ENCODE measurements around the gene PRLR.

Gene PRLR

GRCh38 chr5:35158622-35159369 lies 71.5 kb downstream of the PRLR start:
- DNase-seq = no peak

DNA sequence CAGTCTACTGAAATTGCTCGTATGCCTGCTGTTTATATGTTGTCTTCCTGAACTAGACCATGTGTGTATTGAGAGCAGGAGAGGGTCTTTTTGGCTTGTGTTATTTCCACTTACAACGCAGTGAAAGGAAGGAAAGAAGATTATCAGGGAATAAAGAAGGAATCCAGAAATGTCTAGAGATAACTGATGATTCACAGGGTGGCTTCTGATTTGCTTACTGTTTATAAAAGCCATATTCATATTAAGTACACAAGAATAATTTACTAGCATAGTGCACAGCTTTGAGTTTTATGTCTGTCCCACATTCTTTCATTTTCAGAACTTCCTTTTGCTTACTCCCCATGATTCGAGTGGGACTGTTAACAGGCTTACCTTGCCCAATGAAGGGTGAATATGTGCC lies 72.1 kb downstream of the PRLR start:
- no peak for DNase-seq

DNA sequence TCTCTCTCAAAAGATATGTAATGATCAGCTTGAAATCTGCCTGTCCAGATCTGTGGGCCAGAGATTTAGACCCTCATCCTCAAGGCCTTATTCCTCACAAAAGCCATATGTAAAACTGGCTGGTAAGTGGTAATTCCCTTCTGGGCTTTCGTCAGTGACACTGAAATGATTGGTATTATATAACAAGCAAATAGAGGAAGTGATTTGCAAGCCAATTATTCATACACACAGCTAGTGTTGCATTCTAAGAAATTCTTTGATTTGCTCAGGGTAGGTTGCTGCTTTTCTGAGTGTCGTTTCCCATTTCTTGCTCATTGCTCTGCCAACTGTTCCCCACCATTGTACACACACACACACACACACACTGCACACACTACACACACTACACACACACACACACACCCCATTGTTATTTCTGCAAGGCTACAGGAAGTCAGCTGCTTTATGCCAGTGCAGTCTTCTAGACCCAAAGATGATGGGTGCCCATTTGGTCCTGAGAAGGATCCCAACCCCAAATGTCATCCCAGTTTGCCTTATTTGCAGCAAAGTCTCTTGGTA lies 76.8 kb downstream of the PRLR start:
- DNase-seq = no peak

- no peak for DNase-seq
Observed at GRCh38 chr5:35152733-35153132, 77.6 kb downstream of the PRLR start.

- no peak for DNase-seq
Observed at GRCh38 chr5:35151146-35151920, 79.0 kb downstream of the PRLR start.

GRCh38 chr5:35149041-35149440 lies 81.2 kb downstream of the PRLR start:
- no peak for DNase-seq

GRCh38 chr5:35146406-35146805 lies 83.9 kb downstream of the PRLR start:
- DNase-seq = no peak

- no peak for DNase-seq
Observed at GRCh38 chr5:35145691-35146317, 84.5 kb downstream of the PRLR start.

- DNase-seq = no peak
Observed at GRCh38 chr5:35145012-35145411, 85.3 kb downstream of the PRLR start.

GRCh38 chr5:35143841-35144240 lies 86.4 kb downstream of the PRLR start:
- no peak for DNase-seq

DNA sequence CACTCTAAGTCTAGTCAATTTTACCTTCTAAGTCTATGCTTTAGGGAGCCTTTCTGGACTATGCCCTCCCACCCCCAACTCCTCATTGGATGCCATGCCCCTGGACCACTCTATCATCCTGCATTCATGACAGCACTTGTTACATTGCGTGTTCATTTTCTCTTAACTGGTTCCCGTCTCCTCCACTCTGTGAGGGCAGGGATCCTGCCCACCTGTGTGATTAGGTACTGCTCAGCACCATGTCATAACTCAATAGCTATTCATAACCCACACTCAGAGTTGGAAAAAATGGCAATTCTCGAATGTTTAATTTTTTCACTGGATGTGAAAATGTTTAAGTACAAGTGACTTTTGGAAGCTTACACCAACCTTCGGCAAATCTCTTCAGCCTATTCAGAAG lies 88.5 kb downstream of the PRLR start:
- no peak for DNase-seq

DNA sequence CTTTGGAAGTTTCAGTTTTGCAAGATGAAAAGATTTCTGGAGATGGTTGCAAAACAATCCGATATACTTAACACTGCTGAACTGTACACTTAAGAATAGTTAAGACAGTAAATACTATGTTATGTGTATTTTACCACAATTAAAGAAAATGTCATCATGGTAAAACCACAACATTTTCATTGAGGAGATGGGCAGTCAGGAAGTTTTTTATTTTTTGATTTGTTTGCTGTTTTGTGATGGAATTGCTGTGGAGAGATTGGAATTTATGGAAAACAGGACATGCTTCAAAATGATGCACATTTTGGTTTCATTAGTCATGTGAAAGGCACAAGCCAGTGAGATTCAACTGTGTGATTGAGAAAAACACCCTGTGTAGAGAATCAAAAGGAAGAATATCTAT lies 92.1 kb downstream of the PRLR start:
- DNase-seq = no peak

- DNase-seq = no peak
Observed at GRCh38 chr5:35136386-35136785, 93.9 kb downstream of the PRLR start.

DNA sequence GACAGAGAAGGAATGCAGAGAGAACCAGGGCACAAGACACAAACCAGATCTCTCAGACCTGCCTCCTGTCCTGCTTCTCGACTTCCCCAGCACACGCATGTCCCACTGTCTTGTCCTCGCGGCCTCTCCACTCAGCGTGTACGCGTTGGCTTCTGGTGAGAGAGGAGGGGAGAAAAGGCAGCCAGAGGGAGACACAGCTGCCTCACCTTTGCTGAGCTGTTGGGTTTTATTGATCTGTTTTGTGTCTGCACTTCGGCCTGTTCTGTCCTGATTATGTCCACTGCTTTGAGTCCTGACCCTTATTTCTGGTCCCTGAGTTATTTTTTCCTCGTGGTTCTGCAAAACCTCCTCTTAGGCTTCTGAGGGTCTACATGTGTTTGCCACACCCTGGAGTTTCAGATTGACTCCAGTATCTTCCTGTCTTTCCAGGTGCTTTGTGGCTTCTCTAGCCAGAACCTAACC lies 95.0 kb downstream of the PRLR start:
- no peak for DNase-seq

- no peak for DNase-seq
Observed at GRCh38 chr5:35134278-35135030, 95.8 kb downstream of the PRLR start.

- no peak for DNase-seq
Observed at GRCh38 chr5:35133186-35133585, 97.1 kb downstream of the PRLR start.

DNA sequence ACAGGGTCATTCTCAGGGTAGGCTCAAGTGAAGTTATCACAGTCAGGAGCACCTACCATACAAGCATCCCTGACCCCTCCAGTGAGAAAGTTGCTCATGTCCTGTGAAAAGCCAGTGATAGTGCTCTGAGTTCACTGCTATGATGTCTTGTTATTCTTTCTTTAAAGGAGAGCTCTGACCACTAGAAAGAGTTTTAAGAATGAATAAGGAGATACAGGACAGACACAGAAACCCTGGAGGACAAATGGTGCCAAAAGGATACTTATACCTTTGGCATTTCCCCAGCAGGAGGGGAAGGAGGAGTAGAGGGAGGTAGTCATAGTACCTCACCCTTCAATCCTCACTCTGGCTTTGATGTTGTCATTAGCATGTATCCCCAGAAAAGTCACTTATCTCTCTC lies 98.6 kb downstream of the PRLR start:
- DNase-seq = no peak

DNA sequence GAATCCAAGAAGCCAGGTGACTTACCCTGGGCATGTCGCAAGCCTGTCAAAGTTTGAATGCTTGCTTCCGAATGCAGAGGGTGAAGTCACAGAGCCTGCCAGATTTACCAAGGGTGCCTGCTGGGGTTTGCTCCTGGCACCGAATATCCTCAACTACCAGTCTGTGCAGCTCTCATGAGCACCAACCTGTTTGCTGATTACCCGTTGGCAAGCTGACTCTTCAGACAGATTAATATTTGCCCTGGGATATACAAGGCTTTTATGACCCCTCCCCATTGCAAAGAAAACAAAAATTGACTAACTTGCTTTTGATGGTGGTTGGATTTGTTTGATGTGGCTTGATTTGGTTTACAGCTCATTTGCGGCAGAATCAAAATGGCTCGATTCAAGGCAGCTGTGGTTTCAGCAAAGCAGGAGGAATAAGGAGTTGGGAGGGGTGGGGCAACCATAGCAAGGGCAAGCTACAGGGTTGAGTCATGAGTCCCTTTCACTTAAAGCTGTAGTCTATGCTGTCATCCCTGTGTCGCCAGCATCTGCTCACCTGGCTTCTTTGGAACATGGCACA lies 100.3 kb downstream of the PRLR start:
- no peak for DNase-seq

- no peak for DNase-seq
Observed at GRCh38 chr5:35129276-35129675, 101.0 kb downstream of the PRLR start.

DNA sequence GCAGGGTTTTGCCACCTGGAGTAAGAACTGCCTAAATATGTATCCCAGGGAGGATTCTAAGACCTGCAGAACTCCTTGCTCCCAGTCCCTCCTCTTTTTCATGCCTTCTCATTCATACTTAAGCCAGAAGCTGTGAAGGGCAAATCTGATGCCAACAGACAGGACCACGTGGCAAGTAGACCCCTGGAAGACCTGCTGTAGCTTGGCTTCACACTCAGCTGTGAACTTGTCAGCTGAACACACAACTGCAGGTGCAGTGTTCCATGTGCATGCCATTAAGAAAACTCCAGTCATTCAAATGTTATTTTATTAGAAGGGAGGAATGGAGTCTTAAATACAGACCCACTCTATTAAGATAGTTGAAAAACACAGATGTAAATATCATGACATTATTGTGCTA lies 103.3 kb downstream of the PRLR start:
- no peak for DNase-seq

- DNase-seq = no peak
Observed at GRCh38 chr5:35125746-35126145, 104.5 kb downstream of the PRLR start.

DNA sequence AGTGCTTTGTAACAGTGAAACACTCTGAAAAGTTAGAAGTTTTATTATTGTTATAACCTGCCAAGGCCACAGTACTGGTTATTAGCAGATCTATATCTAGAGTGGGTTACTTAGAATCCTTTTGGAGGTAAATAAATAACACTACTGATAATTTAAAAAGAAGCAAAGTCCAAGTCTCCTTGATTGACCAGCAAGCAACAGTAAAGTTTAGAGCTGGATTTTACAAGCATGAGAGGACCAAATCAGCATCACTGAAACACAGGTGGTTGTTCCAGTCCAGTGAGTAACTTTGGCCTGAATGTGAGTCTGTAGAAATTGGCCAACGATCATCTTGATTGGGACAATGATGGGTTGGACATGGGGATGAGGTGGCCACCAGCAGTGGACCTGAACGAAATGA lies 105.4 kb downstream of the PRLR start:
- DNase-seq = no peak

- DNase-seq = no peak
Observed at GRCh38 chr5:35122819-35123218, 107.5 kb downstream of the PRLR start.

All from NCI-H1105 (cell line).